HG03378 (cell line): ENCODE results near the gene DOCK6.
"Not testable (repeated sequence)": the region's sequence is repeated elsewhere in the genome, so short reads cannot be mapped to it uniquely, and the experiment has no call there.

Source experiments
- ATAC-seq: cut with Tn5 transposase; IDR thresholded peaks from one replicate; pipeline ENCODE4 v1.9.1; 2021; ENCODE audit warnings: mild to moderate bottlenecking, moderate library complexity; ENCODE audit not compliant: unreplicated experiment

The DOCK6 gene

GRCh38 chr19:11175920-11176319, 86.4 kb downstream of the DOCK6 start:
- ATAC-seq, result no peak

GRCh38 chr19:11174336-11174735, 88.0 kb downstream of the DOCK6 start:
- ATAC-seq, result no peak

- no peak for ATAC-seq
Observed at GRCh38 chr19:11173516-11174155, 88.7 kb downstream of the DOCK6 start.

GRCh38 chr19:11172576-11172975, 89.7 kb downstream of the DOCK6 start:
- ATAC-seq, result no peak

GRCh38 chr19:11171144-11171543, 91.2 kb downstream of the DOCK6 start:
- ATAC-seq, result no peak

- ATAC-seq, result no peak
Observed at GRCh38 chr19:11169896-11170678, 92.2 kb downstream of the DOCK6 start.

GRCh38 chr19:11168568-11168967, 93.8 kb downstream of the DOCK6 start:
- ATAC-seq, result no peak

- no peak for ATAC-seq
Observed at GRCh38 chr19:11166281-11167142, 95.8 kb downstream of the DOCK6 start.

- ATAC-seq, result no peak
Observed at GRCh38 chr19:11165486-11166030, 96.8 kb downstream of the DOCK6 start.

GRCh38 chr19:11164879-11165406, 97.4 kb downstream of the DOCK6 start:
- ATAC-seq, result no peak

- no peak for ATAC-seq
Observed at GRCh38 chr19:11164296-11164695, 98.0 kb downstream of the DOCK6 start.

GRCh38 chr19:11160440-11160768, 101.9 kb downstream of the DOCK6 start:
- not testable (repeated sequence) for ATAC-seq

GRCh38 chr19:11159598-11160439, 102.5 kb downstream of the DOCK6 start:
- ATAC-seq, result no peak

- peak; percentile 97 for ATAC-seq
Observed at GRCh38 chr19:11155373-11156120, 106.8 kb downstream of the DOCK6 start, which contains the start of gene SPC24. Gene SPC24 (minus strand): TSS chr19:11155782. CDS start chr19:11155776, 6 bp downstream.

GRCh38 chr19:11154683-11155047, 107.7 kb downstream of the DOCK6 start:
- ATAC-seq, result no peak

- no peak for ATAC-seq
Observed at GRCh38 chr19:11152318-11153062, 109.8 kb downstream of the DOCK6 start.

GRCh38 chr19:11151181-11151580, 111.1 kb downstream of the DOCK6 start:
- ATAC-seq, result no peak
